ENCODE data around the gene FYN.

DNA sequence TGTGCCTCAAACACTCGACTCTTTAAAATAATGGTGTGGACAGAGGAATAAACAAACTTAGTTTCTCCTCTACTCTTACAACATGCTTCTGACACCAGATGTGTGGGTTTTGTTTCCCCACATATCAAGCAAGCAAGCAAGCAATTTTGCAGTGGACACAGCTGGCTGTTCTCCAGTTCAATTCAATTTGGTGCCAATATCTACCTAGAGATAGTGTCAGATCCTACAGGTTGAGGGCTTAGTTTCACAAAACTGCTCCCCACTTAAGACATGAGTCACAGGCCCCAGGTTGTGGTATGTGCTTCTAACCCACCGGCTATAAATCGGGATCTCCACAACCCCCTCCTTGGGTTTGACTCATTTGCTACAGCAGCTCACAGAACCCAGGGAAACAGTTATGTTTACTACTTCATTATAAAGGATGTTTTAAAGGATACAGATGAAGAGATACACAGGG is 136.2 kb downstream of the FYN start:
- TF ChIP-seq, protein P1, sequence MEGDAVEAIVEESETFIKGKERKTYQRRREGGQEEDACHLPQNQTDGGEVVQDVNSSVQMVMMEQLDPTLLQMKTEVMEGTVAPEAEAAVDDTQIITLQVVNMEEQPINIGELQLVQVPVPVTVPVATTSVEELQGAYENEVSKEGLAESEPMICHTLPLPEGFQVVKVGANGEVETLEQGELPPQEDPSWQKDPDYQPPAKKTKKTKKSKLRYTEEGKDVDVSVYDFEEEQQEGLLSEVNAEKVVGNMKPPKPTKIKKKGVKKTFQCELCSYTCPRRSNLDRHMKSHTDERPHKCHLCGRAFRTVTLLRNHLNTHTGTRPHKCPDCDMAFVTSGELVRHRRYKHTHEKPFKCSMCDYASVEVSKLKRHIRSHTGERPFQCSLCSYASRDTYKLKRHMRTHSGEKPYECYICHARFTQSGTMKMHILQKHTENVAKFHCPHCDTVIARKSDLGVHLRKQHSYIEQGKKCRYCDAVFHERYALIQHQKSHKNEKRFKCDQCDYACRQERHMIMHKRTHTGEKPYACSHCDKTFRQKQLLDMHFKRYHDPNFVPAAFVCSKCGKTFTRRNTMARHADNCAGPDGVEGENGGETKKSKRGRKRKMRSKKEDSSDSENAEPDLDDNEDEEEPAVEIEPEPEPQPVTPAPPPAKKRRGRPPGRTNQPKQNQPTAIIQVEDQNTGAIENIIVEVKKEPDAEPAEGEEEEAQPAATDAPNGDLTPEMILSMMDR (IDR thresholded peaks at IDR 0.05 in 2 of 3, conservative IDR thresholded peaks at IDR 0.05 in 1 of 3; ENCODE audit: insufficient read depth in 2 of 3, low read depth in 1 of 3, low read length in 3 of 3): no peak
- no peak for TF ChIP-seq ELF4 (CRISPR knock-in tag; IDR thresholded peaks at IDR 0.05)

Data from K562 (cell line).